ENCODE measurements around the gene ASCL5.
"Not testable (repeated sequence)": the region's sequence is repeated elsewhere in the genome, so short reads cannot be mapped to it uniquely, and the experiment has no call there.

ASCL5 gene

GRCh38 chr1:201126832-201127754 is at the start of gene ASCL5:
Gene ASCL5 (minus strand): TSS chr1:201127184. CDS start chr1:201115372, 11,812 bp downstream.
- no peak for DNase-seq

- no peak for DNase-seq
These were observed 49.0 kb upstream of the ASCL5 start for GRCh38 chr1:201175820-201176500.

GRCh38 chr1:201173736-201174135 is 46.8 kb upstream of the ASCL5 start:
- no peak for DNase-seq

GRCh38 chr1:201172999-201173610 is 46.1 kb upstream of the ASCL5 start:
- no peak for DNase-seq

- no peak for DNase-seq
These were observed 45.3 kb upstream of the ASCL5 start for GRCh38 chr1:201172326-201172725.

GRCh38 chr1:201171063-201172036 is 44.4 kb upstream of the ASCL5 start:
- peak; percentile 45 to 53 for DNase-seq

- DNase-seq, result peak; percentile 69 to 71
These were observed 43.6 kb upstream of the ASCL5 start for GRCh38 chr1:201170533-201171062.

- DNase-seq, result no peak
These were observed 43.1 kb upstream of the ASCL5 start for GRCh38 chr1:201169971-201170532.

GRCh38 chr1:201169203-201169602 is 42.2 kb upstream of the ASCL5 start:
- no peak for DNase-seq

- DNase-seq, result no peak
These were observed 40.3 kb upstream of the ASCL5 start for GRCh38 chr1:201167041-201167991.

GRCh38 chr1:201164645-201165044 is 37.7 kb upstream of the ASCL5 start:
- no peak for DNase-seq

- DNase-seq, result no peak
These were observed 36.7 kb upstream of the ASCL5 start for GRCh38 chr1:201163707-201164106.

GRCh38 chr1:201163036-201163435 is 36.1 kb upstream of the ASCL5 start:
- DNase-seq, result not testable (repeated sequence)

GRCh38 chr1:201157949-201158348 is 31.0 kb upstream of the ASCL5 start:
- DNase-seq, result no peak

- DNase-seq, result no peak
These were observed 29.8 kb upstream of the ASCL5 start for GRCh38 chr1:201156819-201157218.

- no peak for DNase-seq
These were observed 29.4 kb upstream of the ASCL5 start for GRCh38 chr1:201156346-201156745.

GRCh38 chr1:201155354-201155753 is 28.4 kb upstream of the ASCL5 start:
- no peak for DNase-seq

GRCh38 chr1:201154389-201155165 is 27.6 kb upstream of the ASCL5 start, which contains the start of gene TMEM9:
Gene TMEM9 (minus strand): TSS chr1:201154474. CDS start chr1:201153923, 551 bp downstream.
- DNase-seq, result peak; percentile 99
